Measurements from ENCODE around the gene UBE2D1. TPM values are rescaled to one million over a fixed set of nuclear protein-coding genes. Genes with fewer than 3 reads are reported as not detected.

The UBE2D1 gene
- total RNA-seq (14.5 and 16.9 TPM in 2 replicates), polyA plus RNA-seq (10.6 and 13.5 TPM in 2 replicates), polyA minus RNA-seq (5.0 and 5.8 TPM in 2 replicates), Bru-seq, nascent RNA (percentile 83 among the genes with signal in this experiment), BruChase-seq, experiment 1, labeled RNA remaining after a 6-hour chase (percentile 76 among the genes with signal in this experiment), BruChase-seq, experiment 2, labeled RNA remaining after a 2-hour chase (percentile 83 among the genes with signal in this experiment)
- polyA plus RNA-seq (2011; cell fraction: cytosol; rRNA removed), result 12.2 and 12.4 TPM in 2 replicates
- polyA plus RNA-seq (2011; cell fraction: nucleus; rRNA removed), result 7.5 and 10.9 TPM in 2 replicates
- 17.3 and 17.9 TPM in 2 replicates for polyA plus RNA-seq (2012)
- polyA minus RNA-seq (2011; cell fraction: cytosol; rRNA and poly(A)+ RNA removed), result 5.9 TPM
- 8.3 and 12.7 TPM in 2 replicates for polyA minus RNA-seq (2011; cell fraction: nucleus; rRNA and poly(A)+ RNA removed)
- long read RNA-seq, transcript UBE2D1-201 (7 exons, 2,659 nt), result major isoform, 58 of 68 reads
- long read RNA-seq, partial matches to known transcripts, result 1 of 68 reads
- long read RNA-seq, other reads (novel, unspliced or antisense), result 4 of 68 reads

DNA sequence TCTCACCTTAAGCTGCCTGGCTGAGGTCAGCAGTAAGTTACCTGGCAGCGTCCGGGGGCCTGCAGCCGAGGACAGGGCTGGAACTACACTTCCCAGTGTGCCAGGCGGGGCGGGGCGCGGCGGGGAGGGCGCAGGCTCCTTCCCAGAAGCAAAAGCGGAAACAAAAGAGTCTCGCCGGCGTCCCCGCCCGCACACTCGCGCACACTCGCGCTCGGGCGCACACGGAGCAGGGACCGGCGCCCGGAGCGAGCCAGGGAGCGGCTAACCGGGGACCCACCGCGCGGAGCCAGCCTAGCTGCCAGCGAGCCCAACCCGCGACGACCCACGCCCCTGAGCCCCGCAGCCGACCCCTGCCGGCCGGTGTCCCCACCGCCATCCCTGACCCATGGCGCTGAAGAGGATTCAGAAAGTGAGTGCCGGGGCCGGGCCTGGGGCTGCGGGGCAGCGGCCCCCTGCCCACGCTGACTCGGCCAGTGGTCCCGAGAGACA, at the start of gene UBE2D1:
UBE2D1 (plus strand) TSS at position 190 of the 489 bp plus-strand sequence; CDS start at position 386, 196 bp downstream.
- TF ChIP-seq, protein P1, sequence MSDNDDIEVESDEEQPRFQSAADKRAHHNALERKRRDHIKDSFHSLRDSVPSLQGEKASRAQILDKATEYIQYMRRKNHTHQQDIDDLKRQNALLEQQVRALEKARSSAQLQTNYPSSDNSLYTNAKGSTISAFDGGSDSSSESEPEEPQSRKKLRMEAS (IDR thresholded peaks at IDR 0.05; ENCODE audit: insufficient read depth, insufficient read length), result no peak
- TF ChIP-seq POLR2AphosphoS5 (IDR thresholded peaks at IDR 0.05; ENCODE audit: insufficient read depth, low read depth, low read length) (peak; percentile 92), EZH2 (IDR thresholded peaks at IDR 0.05; ENCODE audit: borderline replicate concordance, low read depth, low read length, severe bottlenecking) (no peak), POLR2A (IDR thresholded peaks at IDR 0.05; ENCODE audit: low read depth, low read length) (peak; percentile 92), FOS (IDR thresholded peaks at IDR 0.05; ENCODE audit: borderline replicate concordance, insufficient read depth, low read length) (no peak), GATA2 (IDR thresholded peaks at IDR 0.05; ENCODE audit: insufficient read depth, insufficient read length, low read depth, low read length) (no peak)
- CTCF ChIA-PET, result interaction anchor here (0.8 to 1.2 kb wide), 3 partner anchors 35 to 60 kb away, joined by 3 to 4 read pairs (median 3); no protein-coding TSS in a partner anchor
- H2AFZ ChIP-seq (ENCODE audit: low read depth, low read length), result peak within 1 kb of the TSS; percentile 94
- H3K4me2 ChIP-seq (ENCODE audit: insufficient read depth, low read length), result peak within 1 kb of the TSS; percentile 87
- POLR2A ChIA-PET, result interaction anchor here (0.6 to 1.4 kb wide), 3 partner anchors 50 to 245 kb away, joined by 3 to 6 read pairs (median 6); partner anchors contain the start of genes CISD1, IPMK and TFAM
- peaks cover 16 to 23% of the 10 kb centered on the region in 2 experiments for H3K27me3 ChIP-seq (ENCODE audit: control insufficient read depth in 2 of 2, insufficient read depth in 2 of 2, low read length in 2 of 2)
- no peaks in the 10 kb centered on the region for H3K36me3 ChIP-seq (ENCODE audit: control insufficient read depth in 2 of 2, extremely low read depth in 1 of 2, insufficient read depth in 2 of 2, low read length in 2 of 2)
- FAIRE-seq (peak; percentile 74), DNase-seq (ENCODE audit: low read depth, low spot score) (peak; percentile 69)
- peak within 1 kb of the TSS; percentile 82 for H3K9ac ChIP-seq (replicated peaks; ENCODE audit: extremely low read depth, insufficient read depth, low read length)
- intact Hi-C loops (cut with micrococcal nuclease) (loop anchor here (1.0 kb wide), 2 partner anchors 50 to 66 kb away; partner anchors contain the start of genes CISD1 and TFAM), dilution Hi-C loops (cut with MboI; ENCODE audit: extremely low pct_ligation_motif_present, low sequenced_read_pairs) (no loop called here)
- peaks cover 5% of the 10 kb centered on the region for H3K4me1 ChIP-seq (ENCODE audit: control insufficient read depth, extremely low read depth, insufficient read depth, low read length)
- no peaks in the 10 kb centered on the region for H4K20me1 ChIP-seq (replicated peaks; ENCODE audit: control insufficient read depth, extremely low read depth, insufficient read depth, low read length)
- H3K9me1 ChIP-seq (replicated peaks; ENCODE audit: control insufficient read depth, extremely low read depth, insufficient read depth, low read length), result no peaks in the 10 kb centered on the region
- H3K27ac ChIP-seq (ENCODE audit: insufficient read depth, low read depth, low read length), result peak within 1 kb of the TSS; percentile 48
- no TSS peak for BruUV-seq (replicated peaks)
- no peaks in the 10 kb centered on the region for H3K9me3 ChIP-seq (replicated peaks; ENCODE audit: control insufficient read depth, insufficient read depth, low read length)
- peaks cover 30% of the 10 kb centered on the region for H3K79me2 ChIP-seq (ENCODE audit: control insufficient read depth, insufficient read depth, low read length)
- peak within 1 kb of the TSS; percentile 65 to 82 (median 73) for H3K4me3 ChIP-seq (replicated peaks in 1 of 3; ENCODE audit: insufficient read depth in 1 of 3, low read depth in 1 of 3, low read length in 3 of 3)
